Activated CD8-positive, alpha-beta memory T cell treated with anti-CD3 and anti-CD28 coated beads for 24 hours (primary cell): Measurements from ENCODE around the gene CRYBA4.
A peak's percentile ranks its signal among the peaks of the same experiment; 100 is the strongest.

Source experiments
- DNase-seq: peaks from one replicate; pipeline ENCODE4 v3.0.0-alpha.2; 2020

The CRYBA4 gene

GRCh38 chr22:26631282-26631681 lies 9.5 kb downstream of the CRYBA4 start:
- no peak for DNase-seq

- no peak for DNase-seq
Measured at GRCh38 chr22:26632422-26633155, 10.8 kb downstream of the CRYBA4 start.

GRCh38 chr22:26634189-26634588 lies 12.4 kb downstream of the CRYBA4 start:
- DNase-seq: no peak

GRCh38 chr22:26635117-26635516 lies 13.4 kb downstream of the CRYBA4 start:
- DNase-seq: no peak

GRCh38 chr22:26636296-26636695 lies 14.5 kb downstream of the CRYBA4 start:
- DNase-seq: no peak

GRCh38 chr22:26642465-26643417 lies 21.0 kb downstream of the CRYBA4 start:
- peak; percentile 91 for DNase-seq

GRCh38 chr22:26643418-26644100 lies 21.8 kb downstream of the CRYBA4 start:
- no peak for DNase-seq

GRCh38 chr22:26646158-26646557 lies 24.4 kb downstream of the CRYBA4 start:
- DNase-seq: no peak

- peak; percentile 79 for DNase-seq
Measured at GRCh38 chr22:26648011-26648497, 26.3 kb downstream of the CRYBA4 start.

- DNase-seq: no peak
Measured at GRCh38 chr22:26648528-26649388, 27.0 kb downstream of the CRYBA4 start.

- no peak for DNase-seq
Measured at GRCh38 chr22:26650722-26651421, 29.1 kb downstream of the CRYBA4 start.

GRCh38 chr22:26651815-26652214 lies 30.1 kb downstream of the CRYBA4 start:
- DNase-seq: no peak

- peak; percentile 81 for DNase-seq
Measured at GRCh38 chr22:26656891-26657851, 35.4 kb downstream of the CRYBA4 start, which contains the start of gene MIAT. MIAT (plus strand) TSS chr22:26657588.

- no peak for DNase-seq
Measured at GRCh38 chr22:26658161-26658560, 36.4 kb downstream of the CRYBA4 start.

GRCh38 chr22:26658671-26659478 lies 37.1 kb downstream of the CRYBA4 start:
- peak; percentile 89 for DNase-seq

GRCh38 chr22:26660356-26660755 lies 38.6 kb downstream of the CRYBA4 start:
- DNase-seq: no peak

GRCh38 chr22:26660961-26661578 lies 39.3 kb downstream of the CRYBA4 start:
- DNase-seq: no peak

GRCh38 chr22:26662160-26662559 lies 40.4 kb downstream of the CRYBA4 start:
- DNase-seq: no peak
